ENCODE results near the gene ZNF205. TPM values are rescaled to one million over a fixed set of nuclear protein-coding genes. Genes with fewer than 3 reads are reported as not detected.

Gene ZNF205
- total and polyA plus RNA-seq, 9 of the 15 experiments (the other 6 are each of a cell fraction or from before 2014, with no cell fraction given) = 2.4 to 11.8 (median 5.1) TPM; not detected in 2

DNA sequence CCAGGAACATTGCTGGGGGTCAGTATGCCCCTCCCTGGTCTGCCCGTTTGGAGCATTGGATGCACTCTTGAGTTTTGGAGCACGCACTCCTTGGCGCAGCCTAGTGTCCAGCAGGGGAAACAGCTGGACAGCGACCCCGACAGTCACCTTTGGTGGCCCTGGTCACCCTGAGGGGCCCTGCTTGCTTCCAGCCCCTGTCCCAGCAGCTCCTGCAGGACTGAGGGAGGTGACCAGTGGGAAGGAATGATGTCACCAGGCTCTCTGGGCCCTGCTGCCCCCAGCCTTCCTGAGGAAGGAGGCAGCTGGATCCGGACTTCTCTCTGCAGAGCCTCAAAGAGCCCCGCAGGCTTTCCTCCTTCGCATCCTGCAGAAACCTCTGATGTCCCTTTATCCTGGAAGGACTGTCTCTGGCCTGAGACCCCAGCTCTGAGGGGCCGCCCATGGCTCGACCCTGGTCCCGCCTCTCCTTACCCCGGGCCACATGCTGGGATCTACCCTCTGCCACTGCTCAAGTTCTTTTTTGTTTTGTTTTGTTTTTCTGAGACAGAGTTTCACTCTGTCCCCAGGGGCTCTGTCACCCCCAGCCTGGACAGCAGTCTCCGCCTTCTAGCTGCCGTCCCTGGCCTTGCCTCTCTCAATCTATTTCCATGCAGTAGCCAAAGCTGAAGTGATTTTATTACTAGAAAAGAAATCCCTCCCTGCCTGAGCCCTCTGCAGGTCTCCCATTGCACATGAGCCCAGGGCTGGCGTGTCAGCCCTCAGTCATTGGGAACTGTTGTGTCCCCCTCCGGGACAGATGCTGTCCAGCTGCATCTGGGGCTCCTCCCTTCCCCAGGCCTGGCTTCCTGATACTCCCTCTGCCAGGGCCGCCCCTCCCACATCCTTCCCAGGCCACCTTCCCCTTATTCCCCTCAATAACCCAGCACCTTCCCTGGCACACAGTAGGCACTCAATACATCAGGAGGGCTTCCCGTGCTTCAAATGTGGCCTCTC is 24.8 kb upstream of the ZNF205 start:
- ChIA-PET CTCF (ENCODE audit: low intra/inter-chr PET ratio) (no interaction called here), POLR2A (interaction anchor here (0.7 to 1.1 kb wide), 3 partner anchors 11 to 42 kb away, joined by 3 to 5 read pairs (median 4); no protein-coding TSS in a partner anchor)
- WGBS (ENCODE audit: insufficient coverage, low coverage, missing lambda C conversion rate) = 44% methylated on average over 15 of the region's 18 CpGs
- Histone ChIP-seq H4K20me1 (replicated peaks; ENCODE audit: control insufficient read depth, insufficient read depth, low read length) (no peaks in the 10 kb centered on the region), H3K9me1 (ENCODE audit: control insufficient read depth, insufficient read depth, low read length) (no peaks in the 10 kb centered on the region), H3K79me2 (ENCODE audit: control insufficient read depth, insufficient read depth, low read length) (no peaks in the 10 kb centered on the region), H3K27me3 (ENCODE audit: control insufficient read depth in 2 of 2, insufficient read depth in 2 of 2, low read length in 2 of 2) (peaks cover 2 to 22% of the 10 kb centered on the region in 2 experiments; a peak in 3 of 5 replicates), H3K4me3 (no peak overlapping the region), H3K4me1 (replicated peaks in 1 of 2; ENCODE audit: control insufficient read depth in 2 of 2, insufficient read depth in 2 of 2, low read length in 2 of 2) (peaks cover 19 to 61% of the 10 kb centered on the region in 2 experiments), H3K4me2 (ENCODE audit: insufficient read depth, low read length) (0 out of 2 replicates have a peak overlapping the region, but pooled peaks have one; percentile 7), H3K36me3 (ENCODE audit: control insufficient read depth, insufficient read depth, low read length) (no peaks in the 10 kb centered on the region), H3K9ac (ENCODE audit: insufficient read depth in 1 of 2, low read depth in 2 of 2, low read length in 2 of 2) (peak overlapping the region in 1 of 2 experiments; percentile 84; a peak in 2 of 4 replicates), H2AFZ (ENCODE audit: low read depth, low read length) (peak overlapping the region; percentile 82), H3K27ac (ENCODE audit: extremely low read depth, low read depth, low read length) (no peak overlapping the region), H3K9me3 (replicated peaks; ENCODE audit: control insufficient read depth, insufficient read depth, low read depth, low read length) (no peaks in the 10 kb centered on the region)
- FAIRE-seq = no peak
- in situ Hi-C loops (cut with MboI) = no loop called here
- DNase-seq (ENCODE audit: extremely low read depth in 1 of 4, low spot score in 3 of 4) = peak; percentile 38 to 54 (median 50)
- intact Hi-C loops (cut with micrococcal nuclease) = loop anchor here (1.0 kb wide), 1 partner anchor 28 kb away; no protein-coding TSS in a partner anchor
- no TSS peak for BruUV-seq (replicated peaks)
- peak; percentile 92 for ATAC-seq
- TF ChIP-seq ZC3H8 (IDR thresholded peaks at IDR 0.05) = no peak
- TF ChIP-seq, protein P1, sequence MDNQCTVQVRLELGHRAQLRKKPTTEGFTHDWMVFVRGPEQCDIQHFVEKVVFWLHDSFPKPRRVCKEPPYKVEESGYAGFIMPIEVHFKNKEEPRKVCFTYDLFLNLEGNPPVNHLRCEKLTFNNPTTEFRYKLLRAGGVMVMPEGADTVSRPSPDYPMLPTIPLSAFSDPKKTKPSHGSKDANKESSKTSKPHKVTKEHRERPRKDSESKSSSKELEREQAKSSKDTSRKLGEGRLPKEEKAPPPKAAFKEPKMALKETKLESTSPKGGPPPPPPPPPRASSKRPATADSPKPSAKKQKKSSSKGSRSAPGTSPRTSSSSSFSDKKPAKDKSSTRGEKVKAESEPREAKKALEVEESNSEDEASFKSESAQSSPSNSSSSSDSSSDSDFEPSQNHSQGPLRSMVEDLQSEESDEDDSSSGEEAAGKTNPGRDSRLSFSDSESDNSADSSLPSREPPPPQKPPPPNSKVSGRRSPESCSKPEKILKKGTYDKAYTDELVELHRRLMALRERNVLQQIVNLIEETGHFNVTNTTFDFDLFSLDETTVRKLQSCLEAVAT (IDR thresholded peaks at IDR 0.05) = no peak
- no peak for TF ChIP-seq STAT5B (CRISPR knock-in tag; IDR thresholded peaks at IDR 0.05)
- TF ChIP-seq MAZ (CRISPR knock-in tag; conservative IDR thresholded peaks at IDR 0.05 in 1 of 2, IDR thresholded peaks at IDR 0.05 in 1 of 2) = peak in 1 of 2 experiments; percentile 22; a peak in 1 of 4 replicates
- 0 out of 2 replicates have a peak, but pooled peaks have one; percentile 47 for TF ChIP-seq ZKSCAN1 (IDR thresholded peaks at IDR 0.05; ENCODE audit: low read depth, low read length)
- TF ChIP-seq STAT5A (IDR thresholded peaks at IDR 0.05; ENCODE audit: borderline replicate concordance, low read length) = no peak
- TF ChIP-seq, protein P2, sequence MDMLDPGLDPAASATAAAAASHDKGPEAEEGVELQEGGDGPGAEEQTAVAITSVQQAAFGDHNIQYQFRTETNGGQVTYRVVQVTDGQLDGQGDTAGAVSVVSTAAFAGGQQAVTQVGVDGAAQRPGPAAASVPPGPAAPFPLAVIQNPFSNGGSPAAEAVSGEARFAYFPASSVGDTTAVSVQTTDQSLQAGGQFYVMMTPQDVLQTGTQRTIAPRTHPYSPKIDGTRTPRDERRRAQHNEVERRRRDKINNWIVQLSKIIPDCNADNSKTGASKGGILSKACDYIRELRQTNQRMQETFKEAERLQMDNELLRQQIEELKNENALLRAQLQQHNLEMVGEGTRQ (CRISPR knock-in tag; IDR thresholded peaks at IDR 0.05) = no peak
- no peak for TF ChIP-seq CBFA2T2 (conservative IDR thresholded peaks at IDR 0.05)
- TF ChIP-seq, protein P3, sequence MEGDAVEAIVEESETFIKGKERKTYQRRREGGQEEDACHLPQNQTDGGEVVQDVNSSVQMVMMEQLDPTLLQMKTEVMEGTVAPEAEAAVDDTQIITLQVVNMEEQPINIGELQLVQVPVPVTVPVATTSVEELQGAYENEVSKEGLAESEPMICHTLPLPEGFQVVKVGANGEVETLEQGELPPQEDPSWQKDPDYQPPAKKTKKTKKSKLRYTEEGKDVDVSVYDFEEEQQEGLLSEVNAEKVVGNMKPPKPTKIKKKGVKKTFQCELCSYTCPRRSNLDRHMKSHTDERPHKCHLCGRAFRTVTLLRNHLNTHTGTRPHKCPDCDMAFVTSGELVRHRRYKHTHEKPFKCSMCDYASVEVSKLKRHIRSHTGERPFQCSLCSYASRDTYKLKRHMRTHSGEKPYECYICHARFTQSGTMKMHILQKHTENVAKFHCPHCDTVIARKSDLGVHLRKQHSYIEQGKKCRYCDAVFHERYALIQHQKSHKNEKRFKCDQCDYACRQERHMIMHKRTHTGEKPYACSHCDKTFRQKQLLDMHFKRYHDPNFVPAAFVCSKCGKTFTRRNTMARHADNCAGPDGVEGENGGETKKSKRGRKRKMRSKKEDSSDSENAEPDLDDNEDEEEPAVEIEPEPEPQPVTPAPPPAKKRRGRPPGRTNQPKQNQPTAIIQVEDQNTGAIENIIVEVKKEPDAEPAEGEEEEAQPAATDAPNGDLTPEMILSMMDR (IDR thresholded peaks at IDR 0.05 in 2 of 3, conservative IDR thresholded peaks at IDR 0.05 in 1 of 3; ENCODE audit: insufficient read depth in 2 of 3, low read depth in 1 of 3, low read length in 3 of 3) = peak; percentile 70 to 76 (median 72)
- TF ChIP-seq RB1 (IDR thresholded peaks at IDR 0.05; ENCODE audit: low read depth) = peak; percentile 30; the same call in 1 of the 2 replicates
- no peak for TF ChIP-seq DPF2 (IDR thresholded peaks at IDR 0.05)
- TF ChIP-seq RAD21 (CRISPR knock-in tag; conservative IDR thresholded peaks at IDR 0.05 in 1 of 2, IDR thresholded peaks at IDR 0.05 in 1 of 2) = peak; percentile 41 to 65
